ENCODE data around the gene VTI1A. TPM values are rescaled to one million over a fixed set of nuclear protein-coding genes. Genes with fewer than 3 reads are reported as not detected.

The VTI1A gene
- total and polyA plus RNA-seq, 9 of the 15 experiments (the other 6 are each of a cell fraction or from before 2014, with no cell fraction given), result 9.3 to 21.4 (median 16.0) TPM

- Histone ChIP-seq H3K79me2 (ENCODE audit: control insufficient read depth, insufficient read depth, low read length) (no peaks in the 10 kb centered on the region), H3K4me2 (ENCODE audit: insufficient read depth, low read length) (no peak overlapping the region), H3K9ac (ENCODE audit: insufficient read depth in 1 of 2, low read depth in 2 of 2, low read length in 2 of 2) (no peak overlapping the region), H3K27ac (ENCODE audit: extremely low read depth, low read depth, low read length) (no peak overlapping the region), H3K4me3 (no peak overlapping the region), H2AFZ (ENCODE audit: low read depth, low read length) (no peak overlapping the region), H3K9me1 (ENCODE audit: control insufficient read depth, insufficient read depth, low read length) (no peaks in the 10 kb centered on the region), H3K4me1 (replicated peaks in 1 of 2; ENCODE audit: control insufficient read depth in 2 of 2, insufficient read depth in 2 of 2, low read length in 2 of 2) (peaks cover 0 to 4% of the 10 kb centered on the region in 2 experiments; a peak in 1 of 5 replicates), H3K36me3 (ENCODE audit: control insufficient read depth, insufficient read depth, low read length) (peaks cover 37% of the 10 kb centered on the region; the same call in 2 of the 3 replicates), H3K9me3 (replicated peaks; ENCODE audit: control insufficient read depth, insufficient read depth, low read depth, low read length) (no peaks in the 10 kb centered on the region), H3K27me3 (ENCODE audit: control insufficient read depth in 2 of 2, insufficient read depth in 2 of 2, low read length in 2 of 2) (no peaks in the 10 kb centered on the region), H4K20me1 (replicated peaks; ENCODE audit: control insufficient read depth, insufficient read depth, low read length) (no peaks in the 10 kb centered on the region)
- 55% methylated on average over 3 of the region's 3 CpGs for WGBS (ENCODE audit: insufficient coverage, low coverage, missing lambda C conversion rate)
- no TSS peak for BruUV-seq (replicated peaks)
- FAIRE-seq (no peak), ATAC-seq (no peak), DNase-seq (ENCODE audit: extremely low read depth in 1 of 4, low spot score in 3 of 4) (no peak)
- no peak for TF ChIP-seq LCOR (CRISPR knock-in tag; IDR thresholded peaks at IDR 0.05)
- TF ChIP-seq POLR2A (conservative IDR thresholded peaks at IDR 0.05), result 0 out of 2 replicates have a peak, but pooled peaks have one; percentile 28
- in situ Hi-C loops (cut with MboI), result no loop called here
- intact Hi-C loops (cut with micrococcal nuclease), result no loop called here
- ChIA-PET POLR2A (interaction anchor here (0.7 to 1.0 kb wide), 2 partner anchors 18 to 25 kb away, joined by 3 read pairs; partner anchors contain the start of genes VTI1A and ZDHHC6), CTCF (ENCODE audit: low intra/inter-chr PET ratio) (no interaction called here)
Measured at GRCh38 chr10:112429147-112429546, 17.9 kb upstream of the VTI1A start.

- no peaks in the 10 kb centered on the region for H4K20me1 ChIP-seq (replicated peaks; ENCODE audit: control insufficient read depth, insufficient read depth, low read length)
- H3K36me3 ChIP-seq (ENCODE audit: control insufficient read depth, insufficient read depth, low read length), result peaks cover 43% of the 10 kb centered on the region; the same call in 2 of the 3 replicates
- no peaks in the 10 kb centered on the region for H3K79me2 ChIP-seq (ENCODE audit: control insufficient read depth, insufficient read depth, low read length)
- 78% methylated on average over 4 of the region's 15 CpGs for WGBS (ENCODE audit: insufficient coverage, low coverage, missing lambda C conversion rate)
- BruUV-seq (replicated peaks), result no TSS peak
- in situ Hi-C loops (cut with MboI), result no loop called here
- intact Hi-C loops (cut with micrococcal nuclease), result no loop called here
- POLR2A ChIA-PET, result no interaction called here
- H3K9me1 ChIP-seq (ENCODE audit: control insufficient read depth, insufficient read depth, low read length), result no peaks in the 10 kb centered on the region
- DNase-seq (ENCODE audit: extremely low read depth in 1 of 4, low spot score in 3 of 4) (no peak), ATAC-seq (no peak), FAIRE-seq (no peak)
- no peak overlapping the region for H3K27ac ChIP-seq (ENCODE audit: extremely low read depth, low read depth, low read length)
- TF ChIP-seq POLR2G (IDR thresholded peaks at IDR 0.05; ENCODE audit: low read depth, low read length), result peak; percentile 16; the same call in 1 of the 2 replicates
- no peak for TF ChIP-seq PRMT5 (CRISPR knock-in tag; IDR thresholded peaks at IDR 0.05)
- H3K27me3 ChIP-seq (ENCODE audit: control insufficient read depth in 2 of 2, insufficient read depth in 2 of 2, low read length in 2 of 2), result no peaks in the 10 kb centered on the region
- no peak overlapping the region for H3K4me3 ChIP-seq
- H3K9ac ChIP-seq (ENCODE audit: insufficient read depth in 1 of 2, low read depth in 2 of 2, low read length in 2 of 2), result no peak overlapping the region
- no peak overlapping the region for H2AFZ ChIP-seq (ENCODE audit: low read depth, low read length)
- no peak overlapping the region for H3K4me2 ChIP-seq (ENCODE audit: insufficient read depth, low read length)
- CTCF ChIA-PET (ENCODE audit: low intra/inter-chr PET ratio), result no interaction called here
- peaks cover 0 to 4% of the 10 kb centered on the region in 2 experiments; a peak in 1 of 5 replicates for H3K4me1 ChIP-seq (replicated peaks in 1 of 2; ENCODE audit: control insufficient read depth in 2 of 2, insufficient read depth in 2 of 2, low read length in 2 of 2)
- H3K9me3 ChIP-seq (replicated peaks; ENCODE audit: control insufficient read depth, insufficient read depth, low read depth, low read length), result no peaks in the 10 kb centered on the region
Measured at GRCh38 chr10:112429654-112430230, 17.3 kb upstream of the VTI1A start.

Data from K562 (cell line).